Upper lobe of right lung (tissue), 1 donor: ENCODE results near the gene LANCL2. TPM values are rescaled to one million over a fixed set of nuclear protein-coding genes. Genes with fewer than 3 reads are reported as not detected.
"Not testable (repeated sequence)": the region's sequence is repeated elsewhere in the genome, so short reads cannot be mapped to it uniquely, and the experiment has no call there.

Experiments used
- ATAC-seq: fragments of 200-7000 bp; cut with Tn5 transposase; one replicate; pipeline ENCODE4 v1.9.1; 2020; ENCODE audit warnings: mild to moderate bottlenecking, moderate library complexity
- DNase-seq: peaks from one replicate; pipeline ENCODE4 v3.0.0-alpha.2; 2020
- H3K27ac ChIP-seq: fragments of 200-600 bp; one replicate; pipeline ENCODE4 v1.8.0; 2022
- H3K27me3 ChIP-seq: fragments of 200-600 bp; one replicate; pipeline ENCODE4 v1.8.0; 2022; ENCODE audit warnings: mild to moderate bottlenecking
- H3K36me3 ChIP-seq: fragments of 200-600 bp; one replicate; pipeline ENCODE4 v1.8.0; 2022
- H3K4me1 ChIP-seq: fragments of 200-600 bp; one replicate; pipeline ENCODE4 v1.8.0; 2022
- H3K4me3 ChIP-seq: fragments of 200-600 bp; one replicate; pipeline ENCODE4 v1.8.0; 2022; ENCODE audit warnings: mild to moderate bottlenecking
- H3K9me3 ChIP-seq: fragments of 200-600 bp; one replicate; pipeline ENCODE4 v1.8.0; 2022
- CTCF ChIP-seq: fragments of 200-600 bp; IDR thresholded peaks from one replicate; pipeline ENCODE4 v1.8.0; 2022; ENCODE audit warnings: antibody characterized with exemption
- intact Hi-C: fragments of 100-400 bp; cut with DNase I; formaldehyde crosslinking; loops from one replicate; pipeline ENCODE4 v1.11.0; 2022
- total RNA-seq: library from RNA; stranded (reverse); fragmentation: NEBNext Ultra II Directional; extraction: Animal tissue kit (Norgen Biotek cat#: 25700); gene quantifications from one replicate; pipeline ENCODE4 v1.2.1, GENCODE V29; 2021
- donor health status: DM: no; HTN: yes; CAD: no; lungs with severe emphysema.

LANCL2 gene
- total RNA-seq, 1 donor from 2014 or later, result 6.5 TPM

GRCh38 chr7:55386541-55386940, 21.4 kb downstream of the LANCL2 start:
- peaks cover under 1% of the 10 kb centered on the region for H3K36me3 ChIP-seq
- no peak overlapping the region for H3K4me3 ChIP-seq
- DNase-seq (no peak), ATAC-seq (no peak)
- no peaks in the 10 kb centered on the region for H3K9me3 ChIP-seq
- H3K27me3 ChIP-seq, result no peaks in the 10 kb centered on the region
- intact Hi-C loops, result no loop called here
- no peaks in the 10 kb centered on the region for H3K4me1 ChIP-seq
- no peak overlapping the region for H3K27ac ChIP-seq
- no peak for TF ChIP-seq CTCF

GRCh38 chr7:55387062-55387965, 22.2 kb downstream of the LANCL2 start:
- Histone ChIP-seq H3K4me1 (no peaks in the 10 kb centered on the region), H3K27ac (no peak overlapping the region), H3K27me3 (no peaks in the 10 kb centered on the region), H3K4me3 (no peak overlapping the region), H3K36me3 (peaks cover 8% of the 10 kb centered on the region), H3K9me3 (no peaks in the 10 kb centered on the region)
- DNase-seq, result no peak
- ATAC-seq, result no peak
- intact Hi-C loops, result no loop called here
- no peak for TF ChIP-seq CTCF

- Histone ChIP-seq H3K36me3 (peaks cover 11% of the 10 kb centered on the region), H3K9me3 (no peaks in the 10 kb centered on the region), H3K4me1 (no peaks in the 10 kb centered on the region), H3K4me3 (no peak overlapping the region), H3K27ac (no peak overlapping the region), H3K27me3 (no peaks in the 10 kb centered on the region)
- DNase-seq, result no peak
- no peak for ATAC-seq
- no peak for TF ChIP-seq CTCF
- intact Hi-C loops, result no loop called here
Measured at GRCh38 chr7:55396233-55396785, 31.2 kb downstream of the LANCL2 start.

GRCh38 chr7:55397617-55398016, 32.5 kb downstream of the LANCL2 start:
- no peak for TF ChIP-seq CTCF
- DNase-seq, result no peak

GRCh38 chr7:55400191-55400590, 35.1 kb downstream of the LANCL2 start:
- H3K27ac ChIP-seq, result no peak overlapping the region

More at GRCh38 chr7:55397617-55398016, 32.5 kb downstream of the LANCL2 start:
- H3K27me3 ChIP-seq, result no peaks in the 10 kb centered on the region
- no peaks in the 10 kb centered on the region for H3K4me1 ChIP-seq
- ATAC-seq, result no peak
- H3K36me3 ChIP-seq, result peaks cover under 1% of the 10 kb centered on the region
- H3K4me3 ChIP-seq, result no peak overlapping the region
- intact Hi-C loops, result no loop called here
- H3K9me3 ChIP-seq, result no peaks in the 10 kb centered on the region
- H3K27ac ChIP-seq, result no peak overlapping the region

GRCh38 chr7:55402506-55402905, 37.4 kb downstream of the LANCL2 start:
- H3K4me3 ChIP-seq, intact Hi-C loops, DNase-seq, H3K27me3 ChIP-seq, ATAC-seq, H3K27ac ChIP-seq, H3K4me1 ChIP-seq, H3K36me3 ChIP-seq, H3K9me3 ChIP-seq: not testable (repeated sequence)

More at GRCh38 chr7:55400191-55400590, 35.1 kb downstream of the LANCL2 start:
- H3K9me3 ChIP-seq, result no peaks in the 10 kb centered on the region
- H3K27me3 ChIP-seq, result no peaks in the 10 kb centered on the region
- intact Hi-C loops, result no loop called here
- H3K4me3 ChIP-seq, result no peak overlapping the region
- no peak for TF ChIP-seq CTCF
- no peak for ATAC-seq
- peaks cover 4% of the 10 kb centered on the region for H3K36me3 ChIP-seq
- no peaks in the 10 kb centered on the region for H3K4me1 ChIP-seq
- no peak for DNase-seq
